ENCODE data around the gene SSBP4.

SSBP4 gene

DNA sequence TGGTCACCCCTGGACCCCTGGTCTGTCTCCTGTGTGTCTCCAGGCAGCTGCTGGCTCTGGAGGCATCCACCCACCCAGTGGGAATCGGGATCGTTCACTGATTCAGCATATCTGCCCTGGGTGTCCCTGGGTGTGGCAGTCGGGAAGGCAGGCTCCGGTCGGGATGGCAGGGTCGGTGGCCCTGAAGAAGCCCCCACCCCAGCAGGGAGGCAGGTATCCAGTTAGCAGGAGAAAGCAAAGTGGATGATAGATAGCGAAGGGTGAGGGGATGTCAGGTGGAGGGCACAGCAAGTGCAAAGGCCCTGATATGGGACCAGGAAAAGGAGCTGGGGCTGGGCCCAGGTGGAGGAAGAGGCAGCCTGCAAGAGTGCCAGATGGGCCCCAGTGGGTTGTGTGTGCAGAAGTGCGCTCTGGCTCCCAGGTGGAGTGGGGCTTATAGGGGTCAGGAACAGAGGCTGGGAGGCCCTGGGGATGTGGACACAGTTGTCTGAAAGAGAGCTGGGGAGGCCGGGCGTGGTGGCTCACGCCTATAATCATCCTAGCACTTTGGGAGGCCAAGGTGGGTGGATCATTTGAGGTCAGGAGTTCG lies 2.3 kb downstream of the SSBP4 start:
- DNase-seq (ENCODE audit: low read depth): no peak

DNA sequence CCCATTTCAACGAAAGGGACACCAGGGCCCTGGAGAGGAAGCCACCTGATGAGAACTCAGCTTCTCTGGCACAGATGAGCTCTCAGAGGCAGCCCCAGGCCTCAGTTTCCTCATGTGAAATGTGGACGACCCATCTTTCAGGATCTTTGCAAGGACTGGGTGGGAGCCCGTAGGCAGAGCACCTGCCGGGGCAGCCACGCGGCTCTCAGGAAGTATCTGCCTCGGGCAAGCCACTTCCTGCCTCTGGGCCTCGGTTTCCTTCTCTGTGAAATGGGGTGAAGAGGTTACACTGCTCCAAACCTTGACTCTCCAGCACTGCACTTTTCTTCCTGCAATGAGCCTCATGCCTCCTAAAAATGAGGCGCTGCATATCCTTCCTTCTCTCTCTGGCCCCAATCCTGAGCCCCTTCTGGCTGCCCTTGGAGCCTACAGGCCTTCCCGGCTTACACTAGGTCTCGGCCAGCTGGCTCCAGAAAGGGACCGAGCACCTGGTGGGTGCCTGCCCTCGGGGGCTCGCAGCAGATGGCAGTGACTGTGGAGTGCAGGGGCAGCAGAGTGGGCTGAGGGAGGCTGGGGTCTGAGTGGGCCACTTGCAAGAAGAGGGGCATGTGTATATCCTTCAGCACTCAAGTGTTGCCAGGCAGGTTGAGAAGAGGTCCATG lies 3.5 kb downstream of the SSBP4 start:
- DNase-seq (ENCODE audit: low read depth): no peak

DNA sequence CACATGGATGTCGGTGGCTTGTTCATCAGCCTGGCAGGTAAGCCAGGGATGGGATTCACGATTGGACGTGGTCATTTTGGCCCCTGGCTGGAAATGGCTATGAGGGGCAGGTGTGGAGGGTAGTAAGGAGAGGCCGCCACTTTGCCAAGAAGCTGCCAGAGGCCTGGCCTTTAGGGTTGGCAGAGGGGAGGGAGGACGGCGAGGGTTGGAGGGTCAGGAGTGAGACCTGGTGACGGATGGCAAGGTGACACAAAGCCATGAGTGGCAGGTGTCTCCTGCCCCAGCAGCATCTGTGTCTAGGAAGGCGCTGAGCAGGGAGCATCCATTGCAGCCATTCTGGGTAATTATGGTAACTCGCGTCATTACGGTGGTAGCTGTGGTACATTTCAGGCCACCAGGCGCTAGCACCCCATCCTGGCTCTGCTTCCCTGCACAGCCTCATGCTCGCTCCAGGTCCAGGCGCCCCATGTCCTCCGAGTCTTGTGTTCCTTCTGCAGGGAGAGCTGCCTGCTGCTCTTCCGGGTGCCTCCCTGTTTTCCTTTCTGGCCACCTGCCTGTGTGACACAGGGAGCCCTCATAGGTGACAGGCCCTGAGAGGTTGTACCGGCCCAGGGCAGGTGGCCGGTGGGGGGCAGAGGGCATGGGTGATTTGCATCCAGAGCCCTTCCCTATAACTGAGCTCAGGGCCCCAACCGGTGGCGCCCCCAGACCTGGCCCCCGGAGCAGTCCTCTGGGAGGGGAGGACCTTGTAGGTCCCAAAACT lies 4.2 kb downstream of the SSBP4 start:
- no peak for DNase-seq (ENCODE audit: low read depth)

DNA sequence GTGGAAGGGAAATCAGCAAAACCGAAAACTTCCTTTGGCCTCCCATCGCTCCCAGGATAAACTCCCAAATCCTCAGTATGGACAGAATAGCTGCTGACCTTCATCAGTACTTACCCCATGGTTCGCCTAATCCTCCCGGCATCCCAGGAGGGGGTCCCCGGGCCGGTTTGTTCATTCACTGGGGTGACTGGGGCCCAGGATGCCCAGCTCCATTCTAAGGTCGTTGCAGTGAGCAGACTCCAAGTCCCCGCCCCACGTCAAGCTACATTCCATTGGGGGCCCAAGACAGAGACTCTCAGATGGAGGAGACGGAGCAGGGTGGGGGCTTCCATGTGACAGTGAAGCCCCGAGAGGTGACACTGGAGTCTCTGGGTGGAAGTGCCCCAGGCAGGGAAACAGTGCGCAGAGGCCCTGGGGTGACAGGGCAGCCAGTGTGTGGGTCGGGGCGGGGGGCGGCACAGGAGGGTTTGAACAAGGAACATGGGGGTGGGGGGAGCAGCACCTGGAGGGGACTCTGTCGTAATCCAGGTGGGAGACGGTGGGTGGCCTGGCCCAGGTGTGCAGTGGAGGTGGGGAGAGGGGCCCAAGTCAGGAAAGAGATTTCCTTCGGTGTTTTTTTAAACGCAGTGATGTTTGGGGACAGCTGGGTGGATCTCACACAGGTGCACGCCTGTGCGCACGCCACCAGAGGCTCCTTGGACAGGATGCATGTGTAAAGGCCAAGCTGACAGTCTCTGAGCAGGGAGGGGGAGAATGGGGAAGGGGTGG lies 5.1 kb downstream of the SSBP4 start:
- no peak for DNase-seq (ENCODE audit: low read depth)

DNA sequence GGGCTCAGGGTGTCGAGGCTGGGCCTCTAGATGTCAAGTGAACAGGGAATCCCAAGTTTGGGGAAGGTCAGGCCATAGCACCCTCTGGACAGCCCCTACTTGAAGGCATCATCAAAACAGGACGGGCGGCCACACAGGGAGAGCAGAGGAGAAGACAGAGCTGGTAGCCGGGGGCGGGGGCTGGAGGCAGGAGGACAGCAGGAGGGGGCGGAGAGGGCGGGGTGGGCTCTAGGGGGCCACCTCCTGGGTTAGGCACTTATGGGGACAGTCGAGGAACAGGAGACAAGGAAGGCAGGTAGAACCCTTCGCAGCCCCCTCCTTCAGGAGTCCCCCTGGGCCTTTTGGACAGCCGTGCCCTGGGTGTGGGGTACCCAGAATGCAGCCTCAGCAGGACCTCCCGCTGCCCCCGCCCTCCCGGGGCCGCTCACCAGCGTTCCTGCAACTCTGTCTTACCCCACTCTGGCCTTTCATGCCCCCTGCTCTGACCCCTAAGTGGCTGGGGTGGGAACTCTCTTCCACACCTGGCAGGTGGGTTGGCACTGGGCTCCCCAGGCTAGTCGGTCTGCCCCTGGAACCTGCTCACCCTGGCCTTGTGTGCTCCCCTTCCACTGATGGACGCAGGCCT lies 5.8 kb downstream of the SSBP4 start:
- no peak for DNase-seq (ENCODE audit: low read depth)

DNA sequence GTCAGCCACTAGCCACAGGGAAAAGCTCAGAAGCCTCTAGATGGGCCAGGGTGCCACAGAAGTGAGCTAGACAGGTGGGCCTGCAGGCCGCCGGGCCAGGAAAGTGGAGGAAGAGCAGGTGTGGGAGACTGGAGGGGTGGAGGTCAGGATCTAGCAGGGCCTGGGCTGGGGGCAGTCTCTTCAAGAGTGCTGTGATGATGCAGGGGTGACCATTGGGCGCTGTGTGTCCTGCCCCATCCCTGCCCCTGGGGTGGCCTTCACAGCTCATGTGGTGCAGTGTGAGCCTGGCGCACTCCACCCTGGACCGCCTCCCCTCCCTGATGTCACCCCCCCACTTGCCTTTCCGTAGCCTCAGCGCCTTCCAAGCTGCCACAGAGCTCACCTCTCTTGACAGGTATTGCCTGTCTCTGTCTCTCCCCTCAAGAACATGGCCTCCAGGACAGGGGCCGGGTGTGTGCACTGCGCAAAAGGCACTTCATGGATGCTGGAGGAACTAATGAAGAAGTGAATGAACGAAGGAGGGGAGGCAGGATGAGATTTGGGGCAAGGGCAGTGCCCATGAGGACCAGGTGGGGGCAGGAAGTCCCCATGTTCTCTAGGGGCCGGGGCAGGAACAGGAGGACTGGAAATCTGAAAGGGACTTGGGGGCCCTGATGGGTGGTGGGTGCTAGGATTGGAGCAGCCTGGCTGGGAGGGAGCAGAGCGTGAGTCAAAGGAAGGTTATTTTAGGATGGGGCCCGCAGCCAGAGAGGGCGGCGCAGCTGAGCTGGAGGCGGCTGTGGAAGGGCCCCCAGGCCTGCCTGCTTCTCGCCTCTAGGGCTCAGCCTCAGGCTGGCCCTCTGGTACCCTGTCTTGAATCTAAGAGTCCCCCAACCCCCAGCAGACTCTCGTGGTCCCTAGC lies 6.6 kb downstream of the SSBP4 start:
- DNase-seq (ENCODE audit: low read depth): no peak

DNA sequence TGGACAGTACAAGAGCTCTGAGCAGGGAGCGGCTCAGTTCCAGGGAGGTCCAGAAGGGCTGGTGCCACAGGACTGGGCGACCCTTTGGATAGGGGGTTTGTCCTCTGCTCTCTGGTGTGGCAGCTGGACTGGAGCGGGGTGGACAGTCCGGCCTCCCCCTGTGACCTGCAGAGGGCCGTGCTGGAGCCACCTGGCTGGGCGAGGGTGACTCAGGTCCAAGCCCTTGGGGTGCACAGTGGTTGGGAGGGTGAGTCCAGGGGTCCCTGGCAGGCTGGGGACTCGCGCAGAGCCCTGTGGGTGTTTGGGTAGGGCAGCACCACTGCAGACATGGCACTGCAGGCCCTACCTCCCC lies 7.2 kb downstream of the SSBP4 start:
- DNase-seq (ENCODE audit: low read depth): no peak

DNA sequence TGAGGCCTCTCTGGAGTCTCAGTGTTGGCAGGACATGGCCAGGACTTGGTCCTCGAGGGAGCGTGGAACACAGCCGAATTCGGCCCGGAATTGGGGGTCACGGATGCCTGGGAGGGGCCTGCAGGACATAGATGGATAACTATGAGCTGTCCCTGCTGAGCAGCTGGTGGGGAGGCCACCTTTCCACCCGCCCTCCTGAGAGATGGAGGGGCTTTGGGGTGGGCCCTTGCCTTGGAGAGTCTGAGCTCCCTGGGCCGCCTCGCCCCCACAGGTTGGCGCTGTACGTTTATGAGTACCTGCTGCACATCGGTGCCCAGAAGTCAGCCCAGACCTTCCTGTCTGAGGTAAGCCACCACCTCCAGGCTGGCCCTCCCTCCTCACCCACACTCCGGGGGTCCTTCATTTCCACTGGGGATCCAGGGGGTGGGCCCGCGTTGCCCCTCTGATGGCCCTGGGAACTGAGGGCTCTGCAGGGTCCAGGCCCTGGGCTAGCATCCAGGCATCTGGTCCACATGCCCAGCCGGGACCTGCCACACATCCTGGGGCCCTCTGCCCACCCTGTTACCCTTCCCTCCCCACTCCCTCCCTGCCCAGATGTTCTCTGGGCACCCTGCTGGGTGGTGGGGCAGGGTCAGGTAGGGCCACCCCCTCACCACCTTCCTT lies 8.0 kb downstream of the SSBP4 start:
- DNase-seq (ENCODE audit: low read depth): no peak

DNA sequence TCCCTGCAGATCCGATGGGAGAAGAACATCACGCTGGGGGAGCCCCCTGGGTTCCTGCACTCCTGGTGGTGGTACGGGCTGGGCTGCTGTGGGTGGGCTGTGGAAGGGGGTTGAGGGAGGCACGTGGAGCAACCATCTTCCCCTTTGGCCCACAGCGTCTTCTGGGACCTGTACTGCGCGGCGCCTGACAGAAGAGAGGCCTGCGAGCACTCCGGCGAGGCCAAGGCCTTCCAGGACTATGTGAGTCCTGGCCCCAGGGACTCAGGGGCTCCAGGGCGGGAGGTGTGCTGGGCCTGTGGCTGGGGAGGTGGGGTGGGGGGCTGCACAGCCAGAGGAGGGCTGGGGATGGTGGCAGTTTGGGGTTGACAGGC lies 8.5 kb downstream of the SSBP4 start:
- no peak for DNase-seq (ENCODE audit: low read depth)

DNA sequence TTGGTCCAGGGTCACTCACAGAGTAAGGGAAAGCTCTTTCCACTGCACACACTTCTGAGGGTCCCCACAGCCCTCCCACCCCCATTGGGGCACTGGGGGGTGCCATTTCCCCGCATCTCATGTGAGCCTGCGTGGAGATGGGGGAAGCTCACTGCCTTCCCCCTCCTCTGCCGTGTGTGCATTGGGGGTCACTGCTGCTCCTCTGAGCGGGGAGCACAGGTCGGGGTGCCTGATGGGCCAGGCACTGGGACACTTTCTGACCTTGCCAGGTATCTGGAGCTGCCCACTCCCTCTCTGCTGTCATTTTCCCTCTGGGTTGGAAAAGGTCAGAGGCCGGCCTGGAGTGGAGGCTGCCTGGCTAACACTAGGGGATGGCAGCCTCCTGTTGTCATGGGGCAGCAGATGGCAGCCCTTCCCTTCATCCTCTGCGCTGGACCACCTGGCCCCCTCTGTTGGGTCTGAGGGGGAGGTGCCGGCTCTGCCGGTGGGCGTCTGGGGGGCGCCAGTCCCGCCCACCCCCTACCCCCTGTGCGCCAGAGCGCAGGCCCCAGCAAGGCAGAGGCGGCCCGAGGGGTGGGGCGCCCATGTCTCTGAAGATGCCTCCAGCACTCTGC lies 9.1 kb downstream of the SSBP4 start:
- DNase-seq (ENCODE audit: low read depth): no peak

DNA sequence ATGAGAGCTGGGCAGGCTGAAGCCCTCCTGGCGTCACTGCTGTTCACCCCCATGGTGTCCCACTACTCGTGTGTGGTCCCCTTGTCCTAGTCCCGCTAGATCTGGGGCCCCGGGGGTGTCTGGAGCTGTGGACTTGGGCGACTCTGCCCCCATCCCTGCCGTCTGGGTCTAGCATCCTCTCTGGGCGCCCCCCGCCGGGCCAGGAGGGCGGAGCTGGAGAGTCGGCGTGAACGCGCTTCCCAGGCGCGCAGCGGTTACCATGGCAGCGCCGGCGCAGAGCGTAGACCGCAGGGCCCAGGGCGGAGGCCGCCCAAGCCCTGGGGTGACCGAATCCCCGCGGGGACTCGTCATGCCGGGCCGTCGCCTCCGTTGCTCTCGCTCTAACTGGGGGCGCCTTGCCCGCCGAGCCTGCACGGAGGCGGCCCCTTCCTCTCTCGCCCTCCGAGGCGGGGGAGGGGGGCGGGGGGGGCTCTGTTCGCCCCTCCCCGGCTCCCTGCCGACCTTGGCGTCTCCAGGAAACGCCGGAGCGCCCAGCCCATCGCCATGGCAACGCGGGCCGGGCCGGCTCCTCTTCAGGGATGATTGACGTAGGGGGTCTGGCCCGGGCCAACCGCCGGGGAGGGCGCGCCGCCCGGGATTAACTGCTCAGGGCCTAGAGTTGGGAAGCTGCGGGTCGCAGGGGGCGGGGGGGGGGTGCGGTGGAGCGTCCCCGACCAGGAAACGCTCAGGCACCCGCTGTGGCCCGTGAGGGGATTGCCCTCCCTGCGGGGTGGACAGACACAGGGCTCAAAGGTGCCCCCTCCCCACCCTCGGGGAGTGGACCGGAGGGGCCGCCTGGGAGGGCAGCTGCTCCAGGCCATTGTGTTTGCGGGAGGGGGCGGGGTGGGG lies 9.8 kb downstream of the SSBP4 start:
- DNase-seq (ENCODE audit: low read depth): peak; percentile 77

DNA sequence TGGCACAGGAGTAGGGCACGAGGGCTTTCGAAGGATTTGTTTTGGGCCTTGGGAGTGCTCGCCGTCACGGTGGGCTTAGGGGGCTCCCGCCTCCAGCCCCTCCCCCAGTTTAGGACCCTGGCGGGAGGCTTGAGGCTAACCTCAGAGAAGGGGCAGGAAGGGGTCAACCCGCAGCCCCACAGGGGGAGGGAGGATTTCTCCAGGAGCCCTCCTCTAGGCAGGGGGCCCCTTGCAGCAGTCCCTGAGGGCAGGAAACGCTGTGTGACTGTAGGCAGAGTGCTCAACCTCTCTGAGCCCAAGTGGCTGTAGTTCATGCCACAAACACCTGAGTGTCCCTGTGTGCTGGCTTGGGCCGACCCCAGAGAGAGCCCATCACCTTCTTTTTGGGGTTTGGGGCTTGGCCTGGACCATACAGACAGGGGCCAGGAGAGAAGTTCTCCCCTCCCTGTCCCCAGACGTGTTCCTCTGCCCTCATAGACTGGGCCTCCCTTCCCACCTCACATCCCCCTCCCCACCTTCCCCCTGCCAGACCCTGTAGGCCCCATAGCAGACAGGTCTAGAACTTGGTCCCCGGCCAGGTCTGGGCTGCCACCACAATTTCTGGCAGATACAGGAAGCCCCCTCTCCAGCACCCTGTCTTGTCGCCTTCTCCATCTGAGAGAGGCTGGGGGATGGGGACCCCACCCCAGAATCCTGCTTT lies 10.7 kb downstream of the SSBP4 start:
- no peak for DNase-seq (ENCODE audit: low read depth)

DNA sequence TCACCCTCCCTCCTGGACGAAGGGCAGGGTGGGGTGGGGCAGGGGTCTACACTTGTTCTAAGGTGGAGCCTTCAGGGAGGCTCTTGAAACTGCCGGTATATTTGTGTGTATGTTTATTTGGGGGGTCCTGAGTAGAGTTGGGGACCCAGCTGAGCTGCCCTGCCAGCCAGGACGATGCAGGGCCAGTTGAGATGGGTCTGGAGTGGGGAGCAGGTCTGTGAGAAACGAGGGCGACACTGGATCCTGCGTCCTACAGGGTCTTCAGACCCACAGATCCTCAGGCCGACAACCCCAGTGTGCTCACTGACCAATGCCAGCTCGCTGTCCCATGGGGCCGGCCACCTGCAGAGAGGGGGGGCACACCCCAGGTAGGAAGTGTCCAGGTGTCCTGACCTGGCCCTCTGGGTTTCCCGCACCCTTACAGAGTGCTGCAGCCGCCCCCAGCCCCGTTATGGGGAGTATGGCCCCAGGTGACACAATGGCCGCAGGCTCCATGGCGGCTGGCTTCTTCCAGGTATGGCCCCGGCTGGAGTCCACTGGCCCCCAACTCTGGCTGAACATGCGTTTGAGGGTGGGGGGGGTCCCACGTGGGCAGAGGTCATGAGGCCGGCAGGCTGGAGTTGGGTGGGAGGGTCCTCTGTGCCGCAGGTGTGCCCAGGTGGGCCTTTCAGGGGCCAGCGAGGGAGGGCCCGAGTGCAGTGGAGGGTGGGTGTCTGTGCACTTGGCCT lies 11.4 kb downstream of the SSBP4 start:
- no peak for DNase-seq (ENCODE audit: low read depth)

DNA sequence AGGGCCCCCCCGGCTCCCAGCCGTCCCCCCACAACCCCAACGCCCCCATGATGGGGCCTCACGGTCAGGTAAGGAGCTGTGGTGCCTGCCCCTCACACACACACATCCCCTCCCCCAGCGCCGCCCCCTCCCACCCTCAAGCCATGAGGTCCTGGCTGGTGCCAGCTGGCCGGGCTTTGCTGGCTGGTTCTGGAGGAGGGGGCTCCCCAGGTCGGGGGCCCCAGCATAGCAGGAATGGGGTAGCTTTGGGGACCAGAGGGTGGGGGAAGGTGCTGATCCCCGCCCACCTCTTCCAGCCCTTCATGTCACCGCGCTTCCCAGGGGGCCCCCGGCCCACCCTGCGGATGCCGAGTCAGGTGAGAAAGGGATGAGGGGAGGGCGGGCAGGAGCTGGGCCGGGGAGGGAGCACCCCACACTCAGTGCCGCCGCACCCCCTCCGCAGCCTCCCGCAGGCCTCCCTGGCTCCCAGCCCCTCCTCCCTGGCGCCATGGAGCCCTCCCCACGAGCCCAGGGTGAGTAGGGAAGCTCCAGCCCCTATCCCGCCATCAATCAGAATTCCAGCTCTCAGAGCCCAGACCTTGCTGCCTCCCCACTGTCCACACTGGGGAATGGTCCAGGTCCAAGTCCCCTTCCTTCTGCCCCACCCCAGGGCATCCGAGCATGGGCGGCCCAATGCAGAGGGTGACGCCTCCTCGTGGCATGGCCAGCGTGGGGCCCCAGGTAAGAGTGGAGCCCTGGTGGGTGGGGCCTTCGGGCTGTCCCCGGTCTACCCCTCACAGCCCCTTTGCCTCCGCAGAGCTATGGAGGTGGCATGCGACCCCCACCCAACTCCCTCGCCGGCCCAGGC lies 12.4 kb downstream of the SSBP4 start:
- DNase-seq (ENCODE audit: low read depth): no peak

DNA sequence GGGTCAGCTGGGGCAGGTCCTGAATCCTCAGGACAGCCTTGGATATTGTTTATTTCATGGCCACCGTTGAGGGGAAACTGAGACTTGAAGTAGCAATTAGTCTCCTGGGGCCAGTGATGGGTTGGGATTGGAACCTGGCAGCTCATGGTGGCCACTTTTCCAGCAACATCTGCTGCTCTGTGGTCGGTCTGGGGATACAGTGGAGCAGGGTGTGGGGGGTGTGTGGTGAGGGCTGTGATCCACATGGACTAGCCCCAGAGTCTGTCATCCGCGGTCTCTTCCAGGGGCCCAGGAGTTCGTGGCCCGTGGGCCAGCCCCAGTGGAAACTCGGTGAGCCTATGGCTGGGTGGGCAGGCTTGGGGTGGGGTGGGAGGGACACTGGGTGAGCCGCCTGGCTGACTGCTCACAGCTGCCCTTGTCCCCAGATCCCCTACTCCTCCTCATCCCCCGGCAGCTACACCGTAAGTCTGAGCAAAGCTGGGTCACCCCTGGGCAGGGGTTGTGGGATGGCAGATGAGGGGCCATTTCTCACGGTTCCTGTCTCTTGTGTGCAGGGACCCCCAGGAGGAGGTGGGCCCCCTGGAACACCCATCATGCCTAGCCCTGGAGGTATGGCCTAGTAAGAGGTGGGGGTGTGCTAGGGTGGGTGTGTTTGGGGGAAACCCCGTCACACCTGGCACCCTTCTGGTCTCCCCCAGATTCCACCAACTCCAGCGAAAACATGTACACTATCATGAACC lies 13.2 kb downstream of the SSBP4 start:
- DNase-seq (ENCODE audit: low read depth): no peak

DNA sequence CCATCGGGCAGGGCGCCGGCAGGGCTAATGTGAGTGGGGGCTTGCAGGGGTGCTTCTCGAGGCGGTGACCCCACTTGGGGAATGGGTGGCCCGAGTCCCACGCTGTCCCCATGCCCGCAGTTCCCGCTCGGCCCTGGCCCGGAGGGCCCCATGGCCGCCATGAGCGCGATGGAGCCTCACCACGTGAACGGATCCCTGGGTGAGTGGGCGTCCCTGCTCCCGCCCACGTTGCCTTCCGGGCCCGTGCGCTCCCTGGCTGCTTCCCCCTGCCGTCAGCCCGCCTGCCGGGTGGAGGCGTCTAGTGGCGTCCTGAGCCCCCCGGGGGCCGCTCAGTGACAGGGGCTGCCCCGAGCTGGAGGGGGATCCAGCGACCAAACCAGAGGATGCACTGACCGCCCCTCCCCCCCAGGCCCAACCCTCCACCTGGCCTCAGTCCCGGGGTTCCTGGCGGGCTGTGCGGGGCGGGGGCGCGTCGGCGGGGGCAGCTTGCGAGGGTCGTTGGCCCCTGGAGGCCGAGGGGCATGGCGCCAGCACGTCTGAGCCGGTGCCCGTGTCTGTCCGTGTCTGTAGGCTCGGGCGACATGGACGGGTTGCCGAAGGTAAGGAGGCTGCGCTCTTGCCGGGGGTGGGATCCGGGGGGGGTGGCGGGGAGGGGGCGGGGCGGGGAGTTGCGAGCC lies 14.0 kb downstream of the SSBP4 start:
- no peak for DNase-seq (ENCODE audit: low read depth)

Data from stimulated activated CD8-positive, alpha-beta memory T cell treated with anti-CD3 and anti-CD28 coated beads, Interleukin-12 subunit alpha, Interleukin-12 subunit beta, amount 100 ng/mL, for 4 hours (primary cell).